Mesothelial cell of epicardium (in vitro differentiated cells): ENCODE data around the gene SIVA1. TPM values are rescaled to one million over a fixed set of nuclear protein-coding genes. Genes with fewer than 3 reads are reported as not detected.

Experiments used
- DNase-seq, 2 experiments: peaks; one replicate each; pipeline ENCODE4 v3.0.0; 2021; ENCODE audit warnings: low spot score in 2 of 2; ENCODE audit not compliant: unreplicated experiment in 2 of 2
- H3K27ac Mint-ChIP-seq: 2 replicates; pipeline ENCODE4 v1.8.0; 2021; ENCODE audit warnings: mixed read lengths
- H3K27me3 Mint-ChIP-seq: 2 replicates; pipeline ENCODE4 v1.8.0; 2021; ENCODE audit warnings: low read depth, mixed read lengths
- H3K36me3 Mint-ChIP-seq: 2 replicates; pipeline ENCODE4 v1.8.0; 2021; ENCODE audit warnings: mixed read lengths
- H3K4me1 Mint-ChIP-seq: 2 replicates; pipeline ENCODE4 v1.8.0; 2021; ENCODE audit warnings: mixed read lengths
- H3K4me3 Mint-ChIP-seq: 2 replicates; pipeline ENCODE4 v1.8.0; 2021; ENCODE audit warnings: mild to moderate bottlenecking, moderate library complexity, mixed read lengths
- H3K9me3 Mint-ChIP-seq: 2 replicates; pipeline ENCODE4 v1.8.0; 2021; ENCODE audit warnings: mixed read lengths
- CTCF ChIP-seq: fragments of 200-600 bp; sonication (generic); IDR thresholded peaks from one replicate; pipeline ENCODE4 v1.5.0; 2021; ENCODE audit warnings: antibody characterized with exemption; ENCODE audit not compliant: unreplicated experiment
- total RNA-seq: library from RNA; stranded (reverse); gene quantifications from 3 replicates; pipeline ENCODE4 v1.2.1, GENCODE V29; 2021

SIVA1 gene
- total RNA-seq, 1 donor from 2014 or later: 70.9 TPM

GRCh38 chr14:104757681-104758392 lies 4.9 kb downstream of the SIVA1 start:
- Mint-ChIP-seq H3K27ac (no peak overlapping the region), H3K4me1 (peaks cover 10% of the 10 kb centered on the region), H3K4me3 (no peak overlapping the region), H3K27me3 (no peaks in the 10 kb centered on the region), H3K9me3 (peaks cover 5% of the 10 kb centered on the region), H3K36me3 (peaks cover 20% of the 10 kb centered on the region)
- DNase-seq: no peak
- no peak for TF ChIP-seq CTCF

- Mint-ChIP-seq H3K4me1 (peaks cover 2% of the 10 kb centered on the region), H3K27ac (no peak overlapping the region), H3K4me3 (no peak overlapping the region), H3K27me3 (no peaks in the 10 kb centered on the region), H3K36me3 (peaks cover 24% of the 10 kb centered on the region), H3K9me3 (peaks cover 5% of the 10 kb centered on the region)
- TF ChIP-seq CTCF: no peak
- no peak for DNase-seq
These were observed 6.3 kb downstream of the SIVA1 start for GRCh38 chr14:104758981-104759969.

GRCh38 chr14:104765517-104765916 lies 12.6 kb downstream of the SIVA1 start:
- Mint-ChIP-seq H3K36me3 (peaks cover 37% of the 10 kb centered on the region), H3K27ac (no peak overlapping the region), H3K4me1 (peaks cover 19% of the 10 kb centered on the region), H3K4me3 (no peak overlapping the region), H3K27me3 (no peaks in the 10 kb centered on the region), H3K9me3 (peaks cover 17% of the 10 kb centered on the region)
- no peak for DNase-seq
- TF ChIP-seq CTCF: no peak

- Mint-ChIP-seq H3K9me3 (peaks cover 17% of the 10 kb centered on the region), H3K4me1 (peaks cover 19% of the 10 kb centered on the region), H3K27ac (no peak overlapping the region), H3K27me3 (no peaks in the 10 kb centered on the region), H3K4me3 (no peak overlapping the region), H3K36me3 (peaks cover 42% of the 10 kb centered on the region)
- DNase-seq: no peak
- no peak for TF ChIP-seq CTCF
These were observed 13.4 kb downstream of the SIVA1 start for GRCh38 chr14:104766256-104766862.

GRCh38 chr14:104766863-104767633 lies 14.1 kb downstream of the SIVA1 start:
- Mint-ChIP-seq H3K9me3 (peaks cover 16% of the 10 kb centered on the region), H3K36me3 (peaks cover 42% of the 10 kb centered on the region), H3K27me3 (no peaks in the 10 kb centered on the region), H3K4me3 (no peak overlapping the region), H3K27ac (no peak overlapping the region), H3K4me1 (peaks cover 19% of the 10 kb centered on the region)
- TF ChIP-seq CTCF: no peak
- no peak for DNase-seq
